Hepatocyte (in vitro differentiated cells): ENCODE results near the gene PPP1R3G.

ENCODE experiments used
- EZH2 ChIP-seq: fragments of 200-600 bp; sonication (generic); IDR thresholded peaks from 2 replicates; pipeline ENCODE4 v1.6.1; 2016; ENCODE audit warnings: antibody characterized with exemption, mild to moderate bottlenecking, borderline replicate concordance
- TF ChIP-seq, protein P1 (sequence below): fragments of 200-600 bp; sonication (generic); IDR thresholded peaks from 2 replicates; pipeline ENCODE4 v1.5.1; 2016; ENCODE audit warnings: antibody characterized with exemption, mild to moderate bottlenecking; ENCODE audit not compliant: poor library complexity

DNA sequence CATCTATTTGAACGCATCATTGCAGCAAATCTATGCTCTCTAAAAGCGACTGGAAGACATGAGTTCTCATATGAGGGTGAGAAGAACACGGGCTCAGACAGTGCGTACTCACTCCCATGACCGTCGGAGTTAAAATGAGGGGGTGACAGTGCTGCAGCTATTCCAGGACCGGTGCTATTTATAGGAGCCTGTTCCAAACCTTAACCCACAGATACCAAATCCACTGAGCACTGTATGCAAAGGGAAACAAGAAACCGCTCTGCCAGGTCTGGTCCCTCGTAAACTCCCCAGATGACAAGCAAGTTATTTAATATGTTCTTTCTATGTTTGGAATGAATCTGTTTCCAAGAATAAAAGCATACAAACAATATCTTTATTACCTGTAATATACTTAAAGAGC, 22.9 kb downstream of the PPP1R3G start:
- TF ChIP-seq, protein P1, sequence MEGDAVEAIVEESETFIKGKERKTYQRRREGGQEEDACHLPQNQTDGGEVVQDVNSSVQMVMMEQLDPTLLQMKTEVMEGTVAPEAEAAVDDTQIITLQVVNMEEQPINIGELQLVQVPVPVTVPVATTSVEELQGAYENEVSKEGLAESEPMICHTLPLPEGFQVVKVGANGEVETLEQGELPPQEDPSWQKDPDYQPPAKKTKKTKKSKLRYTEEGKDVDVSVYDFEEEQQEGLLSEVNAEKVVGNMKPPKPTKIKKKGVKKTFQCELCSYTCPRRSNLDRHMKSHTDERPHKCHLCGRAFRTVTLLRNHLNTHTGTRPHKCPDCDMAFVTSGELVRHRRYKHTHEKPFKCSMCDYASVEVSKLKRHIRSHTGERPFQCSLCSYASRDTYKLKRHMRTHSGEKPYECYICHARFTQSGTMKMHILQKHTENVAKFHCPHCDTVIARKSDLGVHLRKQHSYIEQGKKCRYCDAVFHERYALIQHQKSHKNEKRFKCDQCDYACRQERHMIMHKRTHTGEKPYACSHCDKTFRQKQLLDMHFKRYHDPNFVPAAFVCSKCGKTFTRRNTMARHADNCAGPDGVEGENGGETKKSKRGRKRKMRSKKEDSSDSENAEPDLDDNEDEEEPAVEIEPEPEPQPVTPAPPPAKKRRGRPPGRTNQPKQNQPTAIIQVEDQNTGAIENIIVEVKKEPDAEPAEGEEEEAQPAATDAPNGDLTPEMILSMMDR, result no peak
- TF ChIP-seq EZH2, result no peak
